GM08714 (cell line): ENCODE data around the gene VAPA.
"Not testable (repeated sequence)": the region's sequence is repeated elsewhere in the genome, so short reads cannot be mapped to it uniquely, and the experiment has no call there.

Experiments used
- H3K4me3 ChIP-seq: fragments of 200-500 bp; sonication (Bioruptor generic); 2 replicates; pipeline ENCODE4 v1.5.1; 2014; ENCODE audit warnings: mild to moderate bottlenecking, low read length, inconsistent platforms
- ZNF274 ChIP-seq: IDR thresholded peaks from 2 replicates; pipeline ENCODE4 v1.6.1; 2012; ENCODE audit warnings: mild to moderate bottlenecking, low read depth, low read length

The VAPA gene

DNA sequence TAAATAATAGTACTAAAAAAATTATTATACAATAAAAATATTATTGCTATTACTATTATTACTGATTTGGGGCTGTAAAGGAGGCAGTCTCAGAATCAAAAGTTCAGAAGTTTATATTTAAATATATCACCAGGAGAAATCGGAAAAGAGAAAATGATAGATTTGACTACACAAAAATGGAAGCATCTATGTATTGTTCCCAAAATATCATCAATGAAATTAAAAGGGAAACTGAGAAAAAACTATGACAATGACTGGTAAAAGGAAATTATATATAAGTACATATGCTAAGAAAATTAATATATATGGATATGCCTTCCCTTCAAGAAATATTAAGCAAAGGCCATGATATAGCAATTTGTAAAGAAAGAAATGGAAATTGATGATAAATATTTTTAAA lies 35.7 kb upstream of the VAPA start:
- no peak overlapping the region for H3K4me3 ChIP-seq
- TF ChIP-seq ZNF274: no peak

DNA sequence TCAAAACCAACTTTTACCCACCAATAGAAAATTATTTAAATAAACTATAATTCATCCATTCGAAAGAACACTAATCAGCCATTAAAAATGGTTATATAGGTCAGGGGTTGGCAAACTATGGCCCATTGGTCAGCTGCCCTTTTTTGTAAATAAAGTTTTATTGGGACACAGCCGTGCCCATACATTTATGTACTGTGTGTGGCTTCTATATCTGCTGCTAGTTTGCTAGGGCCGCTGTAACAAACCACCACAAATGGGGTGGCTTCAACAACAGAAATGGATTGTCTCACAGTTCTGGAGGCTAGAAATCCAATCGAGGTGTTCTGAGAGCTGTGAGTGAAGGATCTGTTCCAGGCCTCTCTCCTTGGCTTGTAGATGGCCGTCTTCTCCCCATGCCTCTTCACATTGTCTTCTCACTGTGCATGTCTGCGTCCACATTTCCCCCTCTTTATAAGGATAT lies 35.0 kb upstream of the VAPA start:
- TF ChIP-seq ZNF274: no peak
- H3K4me3 ChIP-seq: no peak overlapping the region

DNA sequence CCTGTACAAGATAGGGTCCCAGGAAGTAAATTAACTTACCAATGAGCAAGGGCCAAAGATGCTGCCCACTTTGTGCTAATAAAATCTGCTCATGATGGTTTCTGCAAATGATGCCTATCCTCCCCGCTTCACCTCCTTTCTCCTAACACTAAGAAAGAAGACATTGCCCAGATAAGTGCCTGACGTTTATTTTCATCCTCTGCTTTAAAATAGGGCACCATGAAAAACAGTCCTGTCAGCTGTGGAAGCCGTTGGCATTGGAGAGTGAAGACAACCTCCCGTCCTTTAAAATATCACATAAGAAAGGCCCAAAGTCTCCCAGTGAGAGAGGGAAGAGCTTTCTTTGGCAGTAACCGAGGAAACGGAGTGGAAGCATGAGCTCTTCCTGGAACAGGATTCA lies 29.7 kb upstream of the VAPA start:
- no peak for TF ChIP-seq ZNF274
- no peak overlapping the region for H3K4me3 ChIP-seq

- no peak for TF ChIP-seq ZNF274
- no peak overlapping the region for H3K4me3 ChIP-seq
Measured at GRCh38 chr18:9884532-9885140, 29.2 kb upstream of the VAPA start.

DNA sequence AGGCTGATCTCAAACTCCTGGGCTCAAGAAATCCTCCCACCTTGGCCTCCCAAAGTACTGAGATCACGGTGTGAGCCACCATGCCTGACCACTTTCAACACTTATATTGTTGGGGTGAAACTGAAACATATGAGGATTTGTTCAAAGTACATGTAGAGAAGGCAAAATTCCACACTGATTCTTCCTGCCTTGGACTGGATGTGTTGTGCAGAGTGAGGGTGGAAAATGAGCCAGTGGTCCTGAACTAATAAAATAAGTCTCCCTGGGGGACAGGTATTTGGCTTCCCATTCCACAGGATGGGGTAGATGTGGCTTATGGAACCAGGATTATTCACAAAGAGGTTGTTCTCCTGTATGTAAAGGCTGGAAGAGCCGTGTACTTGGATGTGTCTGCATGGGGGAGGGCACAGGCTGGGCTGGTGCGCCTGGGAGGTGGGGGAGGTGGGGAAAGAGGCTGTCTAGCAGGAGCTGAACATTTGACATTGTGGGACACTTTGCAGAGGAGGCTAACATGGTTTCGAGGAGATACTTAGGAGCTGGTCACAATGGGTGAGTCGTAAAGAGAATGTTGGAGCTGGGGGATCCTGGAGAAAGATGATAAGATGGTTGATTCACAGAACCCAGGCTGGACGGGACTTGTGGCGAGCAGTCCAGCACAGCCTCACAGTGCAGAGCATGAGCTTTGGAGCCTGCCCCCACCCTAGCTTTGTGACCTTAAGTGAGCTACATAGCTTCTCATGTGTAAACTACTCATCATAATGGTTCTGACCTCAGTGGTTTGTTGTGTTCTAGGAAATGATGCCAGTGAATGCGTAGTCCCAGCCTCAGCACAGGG lies 28.4 kb upstream of the VAPA start, which contains the start of gene TXNDC2:
TXNDC2 (plus strand) TSS at position 804 of the 835 bp plus-strand sequence. CDS start 708 bp downstream, outside the sequence.
- H3K4me3 ChIP-seq: no peak within 1 kb of the TSS
- TF ChIP-seq ZNF274: no peak

DNA sequence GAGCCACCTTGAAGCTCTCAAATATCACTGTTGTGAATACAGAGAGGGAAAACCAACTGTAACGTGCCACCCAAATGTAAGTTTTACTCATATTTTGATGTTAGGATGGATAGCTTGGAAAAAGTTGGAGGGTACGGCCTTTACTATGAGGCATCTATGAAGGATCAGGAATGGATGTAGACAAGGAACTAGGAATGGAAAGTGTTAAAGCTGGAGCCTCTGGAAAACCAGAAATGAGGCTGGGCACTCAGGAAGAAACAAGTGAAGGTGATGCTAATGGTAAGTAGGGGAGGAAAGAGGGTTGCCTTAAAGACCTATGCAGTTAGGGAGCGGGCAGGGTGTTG lies 27.8 kb upstream of the VAPA start:
- TF ChIP-seq ZNF274: no peak
- no peak overlapping the region for H3K4me3 ChIP-seq

DNA sequence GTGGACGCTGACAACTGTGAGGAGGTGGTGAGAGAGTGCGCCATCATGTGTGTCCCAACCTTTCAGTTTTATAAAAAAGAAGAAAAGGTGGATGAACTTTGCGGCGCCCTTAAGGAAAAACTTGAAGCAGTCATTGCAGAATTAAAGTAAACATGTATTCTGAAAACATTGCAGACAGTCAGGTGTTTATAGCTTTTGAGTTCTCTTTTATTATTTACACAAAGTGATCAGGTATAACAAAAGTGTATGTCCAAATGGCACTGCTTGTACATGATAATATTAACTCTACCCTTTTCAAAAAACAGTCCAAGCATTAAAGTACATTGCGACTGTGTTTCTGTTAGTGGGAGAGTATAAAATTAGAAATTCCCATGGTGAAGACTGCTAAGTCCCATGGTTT lies 25.8 kb upstream of the VAPA start:
- TF ChIP-seq ZNF274: no peak
- H3K4me3 ChIP-seq: no peak overlapping the region

DNA sequence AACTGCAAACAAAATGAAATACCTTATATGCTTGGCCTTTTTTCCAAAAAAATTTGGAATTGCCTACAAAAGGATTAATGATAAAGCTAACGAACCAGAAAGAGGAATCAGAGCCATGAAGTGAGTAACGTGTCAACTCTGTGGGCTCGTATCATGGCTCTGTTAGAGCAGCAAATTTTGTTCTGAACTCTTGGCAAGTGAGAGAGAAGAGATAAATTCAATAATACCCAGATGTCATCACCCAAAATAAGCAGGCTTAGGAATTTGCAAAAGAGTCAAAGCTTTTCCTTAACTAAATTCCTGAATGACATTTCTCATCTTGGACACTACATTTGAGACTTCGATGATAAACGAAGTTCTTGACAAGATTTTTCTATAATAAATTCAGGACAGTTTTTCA lies 23.6 kb upstream of the VAPA start:
- no peak for TF ChIP-seq ZNF274
- H3K4me3 ChIP-seq: no peak overlapping the region

- H3K4me3 ChIP-seq: no peak overlapping the region
- no peak for TF ChIP-seq ZNF274
Measured at GRCh38 chr18:9890957-9891356, 22.9 kb upstream of the VAPA start.

DNA sequence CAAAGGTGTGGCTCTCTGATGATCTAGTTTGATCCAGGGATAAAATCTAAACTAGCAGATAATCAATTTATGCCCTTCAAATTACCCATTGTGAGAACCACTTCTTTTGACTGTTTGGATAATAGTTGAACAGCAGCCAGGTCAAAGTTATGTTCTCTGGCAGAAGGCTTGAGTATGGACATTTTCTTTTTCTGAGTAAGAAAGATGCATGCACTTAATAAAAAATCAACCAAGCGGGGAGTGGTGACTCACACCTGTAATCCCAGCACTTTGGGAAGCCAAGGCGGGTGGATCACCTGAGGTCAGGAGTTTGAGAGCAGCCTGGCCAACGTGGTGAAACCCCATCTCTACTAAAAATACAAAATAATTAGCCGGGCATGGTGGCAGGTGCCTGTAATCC lies 22.3 kb upstream of the VAPA start:
- not testable (repeated sequence) for H3K4me3 ChIP-seq

DNA sequence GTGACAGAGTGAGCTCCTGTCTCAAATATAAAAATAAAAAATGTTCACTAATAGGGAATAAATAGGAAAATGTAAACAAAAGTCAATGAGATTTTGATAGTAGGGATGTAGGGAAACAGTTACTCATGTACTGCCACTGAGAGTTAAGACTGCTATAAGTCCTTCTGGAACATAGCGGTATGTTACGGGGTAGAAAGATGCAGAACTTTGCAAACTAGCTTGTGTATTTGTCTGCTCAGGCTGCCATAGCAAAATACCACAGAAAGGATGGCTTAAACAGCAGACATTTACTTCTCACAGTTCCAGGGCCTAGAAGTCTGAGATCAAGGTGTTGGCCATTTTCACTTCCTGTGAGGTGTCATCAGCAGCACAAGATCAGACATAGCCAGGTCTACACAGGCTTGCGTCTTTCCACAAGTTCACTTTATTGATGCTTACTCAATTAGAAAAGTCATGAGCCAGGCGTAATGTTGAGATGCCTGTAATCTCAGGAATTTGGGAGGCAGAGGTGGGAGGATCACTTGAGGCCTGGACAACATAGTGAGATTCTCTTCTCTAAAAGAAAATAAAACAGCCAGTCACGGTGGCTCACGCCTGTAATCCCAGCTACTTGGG lies 19.3 kb upstream of the VAPA start:
- TF ChIP-seq ZNF274: no peak
- no peak overlapping the region for H3K4me3 ChIP-seq

- H3K4me3 ChIP-seq: no peak overlapping the region
- no peak for TF ChIP-seq ZNF274
Measured at GRCh38 chr18:9897129-9897528, 16.7 kb upstream of the VAPA start.

DNA sequence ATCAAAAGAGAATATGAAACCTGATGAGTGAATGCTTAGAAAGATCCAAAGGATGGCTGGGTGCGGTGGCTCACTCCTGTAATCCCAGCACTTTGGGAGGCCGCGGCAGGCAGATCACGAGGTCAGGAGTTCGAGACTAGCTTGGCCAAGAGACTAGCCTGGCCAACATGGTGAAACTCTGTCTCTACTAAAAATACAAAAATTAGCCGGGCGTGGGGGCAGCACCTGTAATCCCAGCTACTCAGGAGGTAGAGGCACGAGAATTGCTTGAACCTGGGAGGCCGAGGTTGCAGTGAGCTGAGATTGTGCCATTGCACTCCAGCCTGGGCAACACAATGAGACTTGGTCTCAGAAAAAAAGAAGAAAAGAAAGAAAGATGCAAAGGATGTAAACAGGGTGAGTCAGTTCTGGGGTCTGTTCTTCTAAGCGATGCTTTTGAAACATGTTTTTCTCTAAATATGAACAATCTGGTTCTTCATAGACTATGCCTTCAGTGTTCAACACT lies 16.0 kb upstream of the VAPA start:
- H3K4me3 ChIP-seq: not testable (repeated sequence)

- no peak overlapping the region for H3K4me3 ChIP-seq
- no peak for TF ChIP-seq ZNF274
Measured at GRCh38 chr18:9898792-9899549, 14.8 kb upstream of the VAPA start.

GRCh38 chr18:9899550-9899930 lies 14.3 kb upstream of the VAPA start:
- H3K4me3 ChIP-seq: not testable (repeated sequence)
